ENCODE results near the gene CHPT1. TPM values are rescaled to one million over a fixed set of nuclear protein-coding genes. Genes with fewer than 3 reads are reported as not detected.

CHPT1 gene
- total and polyA plus RNA-seq, 2 donors from 2014 or later, result 32.1 to 65.5 TPM

DNA sequence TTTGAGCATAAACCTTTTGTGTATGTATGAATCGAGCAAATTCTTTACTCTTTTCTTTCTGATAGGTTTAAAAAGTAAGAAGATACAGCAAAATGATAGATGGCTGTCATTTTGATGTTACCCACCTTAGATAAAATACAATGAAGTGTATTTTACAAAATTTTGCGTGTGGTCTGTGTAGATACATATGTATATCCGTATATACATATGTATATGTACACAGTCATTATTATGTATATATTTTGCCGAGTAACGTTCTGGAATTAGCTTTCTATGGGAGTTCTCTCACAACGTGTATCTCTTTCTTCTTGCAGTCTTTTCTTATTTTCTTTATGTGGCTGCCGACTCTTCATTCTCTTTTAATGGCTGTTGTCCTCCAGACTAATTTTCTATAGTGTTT lies 32.4 kb upstream of the CHPT1 start:
- Histone ChIP-seq H3K4me1 (ENCODE audit: control insufficient read depth in 2 of 3, insufficient read depth in 2 of 3, low read depth in 1 of 3, low read length in 3 of 3) (no peaks in the 10 kb centered on the region), H3K27me3 (ENCODE audit: control insufficient read depth, insufficient read depth, low read length) (no peaks in the 10 kb centered on the region), H3K27ac (ENCODE audit: low read depth in 2 of 2, low read length in 2 of 2) (no peak overlapping the region), H3K4me3 (ENCODE audit: low read length in 3 of 3) (no peak overlapping the region), H3K36me3 (ENCODE audit: control insufficient read depth in 2 of 3, insufficient read depth in 3 of 3, low read length in 3 of 3) (no peaks in the 10 kb centered on the region), H3K9ac (ENCODE audit: low read length in 3 of 3) (no peak overlapping the region), H3K9me3 (ENCODE audit: control insufficient read depth in 2 of 3, insufficient read depth in 1 of 3, low read length in 3 of 3) (no peaks in the 10 kb centered on the region)
- FAIRE-seq (no peak), DNase-seq (no peak)
- TF ChIP-seq, protein P1, sequence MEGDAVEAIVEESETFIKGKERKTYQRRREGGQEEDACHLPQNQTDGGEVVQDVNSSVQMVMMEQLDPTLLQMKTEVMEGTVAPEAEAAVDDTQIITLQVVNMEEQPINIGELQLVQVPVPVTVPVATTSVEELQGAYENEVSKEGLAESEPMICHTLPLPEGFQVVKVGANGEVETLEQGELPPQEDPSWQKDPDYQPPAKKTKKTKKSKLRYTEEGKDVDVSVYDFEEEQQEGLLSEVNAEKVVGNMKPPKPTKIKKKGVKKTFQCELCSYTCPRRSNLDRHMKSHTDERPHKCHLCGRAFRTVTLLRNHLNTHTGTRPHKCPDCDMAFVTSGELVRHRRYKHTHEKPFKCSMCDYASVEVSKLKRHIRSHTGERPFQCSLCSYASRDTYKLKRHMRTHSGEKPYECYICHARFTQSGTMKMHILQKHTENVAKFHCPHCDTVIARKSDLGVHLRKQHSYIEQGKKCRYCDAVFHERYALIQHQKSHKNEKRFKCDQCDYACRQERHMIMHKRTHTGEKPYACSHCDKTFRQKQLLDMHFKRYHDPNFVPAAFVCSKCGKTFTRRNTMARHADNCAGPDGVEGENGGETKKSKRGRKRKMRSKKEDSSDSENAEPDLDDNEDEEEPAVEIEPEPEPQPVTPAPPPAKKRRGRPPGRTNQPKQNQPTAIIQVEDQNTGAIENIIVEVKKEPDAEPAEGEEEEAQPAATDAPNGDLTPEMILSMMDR (IDR thresholded peaks at IDR 0.05; ENCODE audit: borderline replicate concordance, extremely low read depth, insufficient read depth), result no peak
- intact Hi-C loops (cut with DNase I), result no loop called here

DNA sequence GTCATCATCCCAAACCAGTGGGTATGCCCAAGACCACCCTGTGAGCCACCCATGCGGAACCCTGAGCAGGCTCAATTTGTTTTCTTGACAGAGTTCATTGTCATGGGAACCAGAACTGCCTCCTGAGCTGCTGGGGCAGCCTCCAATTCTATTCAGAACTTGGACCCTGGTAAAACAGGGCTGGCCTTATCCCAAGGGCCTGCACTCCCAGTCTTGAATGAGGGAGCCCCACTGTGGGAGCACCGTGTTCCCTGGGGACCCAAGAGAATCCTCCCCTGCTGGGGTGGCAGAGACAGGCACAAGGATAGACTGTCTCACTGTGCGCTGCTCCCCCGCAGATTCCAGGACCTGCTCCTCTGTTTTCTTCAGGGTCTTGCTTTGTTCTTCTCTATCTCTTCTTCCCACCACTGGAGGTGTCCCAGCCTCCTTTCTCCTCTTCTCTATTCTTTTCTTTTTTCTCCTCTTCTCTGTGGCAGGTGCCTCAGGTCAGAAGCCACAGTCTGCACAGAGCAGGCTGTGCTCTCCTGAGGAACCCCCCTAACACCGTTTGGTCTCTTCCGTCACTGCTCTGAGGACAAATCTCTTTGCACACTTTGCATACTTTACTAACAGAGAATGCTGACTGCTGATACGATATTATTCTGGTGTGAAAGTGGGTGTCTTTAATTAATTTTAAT lies 31.2 kb upstream of the CHPT1 start:
- DNase-seq (no peak), FAIRE-seq (no peak)
- Histone ChIP-seq H3K9ac (ENCODE audit: low read length in 3 of 3) (no peak overlapping the region), H3K4me1 (ENCODE audit: control insufficient read depth in 2 of 3, insufficient read depth in 2 of 3, low read depth in 1 of 3, low read length in 3 of 3) (no peaks in the 10 kb centered on the region), H3K9me3 (ENCODE audit: control insufficient read depth in 2 of 3, insufficient read depth in 1 of 3, low read length in 3 of 3) (no peaks in the 10 kb centered on the region), H3K27me3 (ENCODE audit: control insufficient read depth, insufficient read depth, low read length) (no peaks in the 10 kb centered on the region), H3K4me3 (ENCODE audit: low read length in 3 of 3) (no peak overlapping the region), H3K27ac (ENCODE audit: low read depth in 2 of 2, low read length in 2 of 2) (no peak overlapping the region), H3K36me3 (ENCODE audit: control insufficient read depth in 2 of 3, insufficient read depth in 3 of 3, low read length in 3 of 3) (no peaks in the 10 kb centered on the region)
- TF ChIP-seq, protein P1 (IDR thresholded peaks at IDR 0.05; ENCODE audit: borderline replicate concordance, extremely low read depth, insufficient read depth), result no peak
- intact Hi-C loops (cut with DNase I), result no loop called here

DNA sequence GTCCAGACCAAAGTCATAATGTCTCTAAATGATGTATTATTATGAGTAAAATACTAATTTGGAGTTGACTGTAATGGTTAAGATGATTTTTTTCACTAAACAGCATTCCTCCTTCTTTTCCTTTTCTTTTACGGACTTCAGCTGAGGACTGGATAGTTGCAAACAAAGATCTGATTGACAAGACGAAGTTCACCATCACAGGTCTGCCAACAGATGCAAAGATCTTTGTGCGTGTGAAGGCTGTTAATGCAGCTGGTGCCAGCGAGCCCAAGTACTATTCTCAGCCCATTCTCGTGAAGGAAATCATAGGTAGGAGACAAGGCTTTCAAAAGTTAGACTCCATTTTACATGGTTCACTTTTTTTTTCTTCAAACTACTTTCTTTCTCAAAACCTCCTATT lies 29.8 kb upstream of the CHPT1 start:
- no peaks in the 10 kb centered on the region for H3K9me3 ChIP-seq (ENCODE audit: control insufficient read depth in 2 of 3, insufficient read depth in 1 of 3, low read length in 3 of 3)
- H3K9ac ChIP-seq (ENCODE audit: low read length in 3 of 3), result no peak overlapping the region
- intact Hi-C loops (cut with DNase I), result no loop called here
- TF ChIP-seq, protein P1 (IDR thresholded peaks at IDR 0.05; ENCODE audit: borderline replicate concordance, extremely low read depth, insufficient read depth), result no peak
- peaks cover 0 to 2% (median 0%) of the 10 kb centered on the region in 3 donors for H3K4me1 ChIP-seq (ENCODE audit: control insufficient read depth in 2 of 3, insufficient read depth in 2 of 3, low read depth in 1 of 3, low read length in 3 of 3)
- no peak for FAIRE-seq
- DNase-seq, result no peak
- H3K27me3 ChIP-seq (ENCODE audit: control insufficient read depth, insufficient read depth, low read length), result no peaks in the 10 kb centered on the region
- no peak overlapping the region for H3K27ac ChIP-seq (ENCODE audit: low read depth in 2 of 2, low read length in 2 of 2)
- no peaks in the 10 kb centered on the region for H3K36me3 ChIP-seq (ENCODE audit: control insufficient read depth in 2 of 3, insufficient read depth in 3 of 3, low read length in 3 of 3)
- no peak overlapping the region for H3K4me3 ChIP-seq (ENCODE audit: low read length in 3 of 3)
